OCI-LY3 (cell line): ENCODE measurements around the gene PCSK5.

ENCODE experiments used
- H2AFZ ChIP-seq: fragments of 200-600, 300-600 bp; shearing (Covaris generic); 2 replicates; pipeline ENCODE4 v1.6.0; 2014; ENCODE audit warnings: antibody characterized with exemption, low read depth, low read length
- H3K27ac ChIP-seq: fragments of 200-600, 300-600 bp; sonication (generic); 2 replicates; pipeline ENCODE4 v1.5.1; 2014; ENCODE audit warnings: mild to moderate bottlenecking, low read length, moderate library complexity, mixed read lengths
- H3K27me3 ChIP-seq: fragments of 200-600, 300-600 bp; sonication (generic); 2 replicates; pipeline ENCODE4 v1.6.1; 2014; ENCODE audit warnings: low read depth, low read length, mixed read lengths
- H3K36me3 ChIP-seq: fragments of 200-600, 300-600 bp; sonication (generic); replicated peaks from 2 replicates; pipeline ENCODE3; 2014; ENCODE audit warnings: low read depth, low read length, mixed read lengths
- H3K4me1 ChIP-seq: fragments of 300-600, 200-600 bp; sonication (generic); 2 replicates; pipeline ENCODE4 v1.6.1; 2014; ENCODE audit warnings: low read length, mixed read lengths
- H3K4me2 ChIP-seq: fragments of 200-600, 300-600 bp; sonication (generic); 2 replicates; pipeline ENCODE4 v1.6.1; 2014; ENCODE audit warnings: low read length, mixed read lengths
- H3K4me3 ChIP-seq: fragments of 300-600, 200-600 bp; sonication (generic); 2 replicates; pipeline ENCODE4 v1.5.1; 2014; ENCODE audit warnings: antibody characterized with exemption, mild to moderate bottlenecking, low read length, moderate library complexity
- H3K79me2 ChIP-seq: fragments of 300-600, 200-600 bp; shearing (Covaris generic); 2 replicates; pipeline ENCODE4 v1.6.1; 2014; ENCODE audit warnings: mild to moderate bottlenecking, low read length, mixed read lengths
- H3K9ac ChIP-seq: fragments of 300-600, 200-600 bp; shearing (Covaris generic); 2 replicates; pipeline ENCODE4 v1.6.0; 2014; ENCODE audit warnings: mild to moderate bottlenecking, low read length, moderate library complexity
- H3K9me3 ChIP-seq: fragments of 200-600, 300-600 bp; shearing (Covaris generic); 2 replicates; pipeline ENCODE4 v1.6.1; 2014; ENCODE audit warnings: low read length, mixed read lengths; ENCODE audit not compliant: insufficient read depth
- H4K20me1 ChIP-seq: fragments of 200-600, 300-600 bp; sonication (generic); 2 replicates; pipeline ENCODE4 v1.6.1; 2016; ENCODE audit warnings: low read length, mixed read lengths; ENCODE audit not compliant: insufficient read depth
- CTCF ChIP-seq: fragments of 200-600, 300-600 bp; sonication (generic); IDR thresholded peaks from 2 replicates; pipeline ENCODE4 v1.5.1; 2014; ENCODE audit warnings: antibody characterized with exemption, low read length, low read depth
- EZH2phosphoT487 ChIP-seq: fragments of 200-600 bp; shearing (Covaris generic); IDR thresholded peaks from 2 replicates; pipeline ENCODE4 v1.6.1; 2018; ENCODE audit warnings: antibody characterized with exemption, mixed run types, low read depth

Gene PCSK5

GRCh38 chr9:76363032-76363395 lies 472.5 kb downstream of the PCSK5 start:
- H3K9ac ChIP-seq, result no peak overlapping the region
- no peaks in the 10 kb centered on the region for H3K36me3 ChIP-seq
- no peaks in the 10 kb centered on the region; the same call in 1 of the 2 replicates for H4K20me1 ChIP-seq
- H3K9me3 ChIP-seq, result no peaks in the 10 kb centered on the region
- no peaks in the 10 kb centered on the region for H3K4me1 ChIP-seq
- 0 out of 2 replicates have a peak, but pooled peaks cover 2% of the 10 kb centered on the region for H3K27me3 ChIP-seq
- no peak overlapping the region for H3K4me3 ChIP-seq
- no peaks in the 10 kb centered on the region for H3K79me2 ChIP-seq
- H3K27ac ChIP-seq, result no peak overlapping the region
- no peak overlapping the region for H3K4me2 ChIP-seq
- no peak for TF ChIP-seq CTCF
- no peak overlapping the region for H2AFZ ChIP-seq

GRCh38 chr9:76365028-76365427 lies 474.6 kb downstream of the PCSK5 start:
- H3K9me3 ChIP-seq, result no peaks in the 10 kb centered on the region
- H3K9ac ChIP-seq, result no peak overlapping the region
- H3K36me3 ChIP-seq, result no peaks in the 10 kb centered on the region
- no peak overlapping the region for H2AFZ ChIP-seq
- no peak for TF ChIP-seq CTCF
- TF ChIP-seq EZH2phosphoT487, result no peak
- H3K4me1 ChIP-seq, result no peaks in the 10 kb centered on the region
- no peak overlapping the region for H3K4me3 ChIP-seq
- H3K4me2 ChIP-seq, result no peak overlapping the region
- H4K20me1 ChIP-seq, result no peaks in the 10 kb centered on the region; the same call in 1 of the 2 replicates
- H3K27me3 ChIP-seq, result no peaks in the 10 kb centered on the region
- no peaks in the 10 kb centered on the region for H3K79me2 ChIP-seq
- no peak overlapping the region for H3K27ac ChIP-seq

- Histone ChIP-seq H3K27me3 (no peaks in the 10 kb centered on the region), H3K36me3 (no peaks in the 10 kb centered on the region), H3K4me3 (no peak overlapping the region), H3K4me1 (no peaks in the 10 kb centered on the region), H3K9me3 (no peaks in the 10 kb centered on the region), H3K79me2 (no peaks in the 10 kb centered on the region), H3K9ac (no peak overlapping the region), H2AFZ (no peak overlapping the region), H3K4me2 (no peak overlapping the region), H4K20me1 (no peaks in the 10 kb centered on the region; the same call in 1 of the 2 replicates), H3K27ac (no peak overlapping the region)
- TF ChIP-seq CTCF, result no peak
Observed at GRCh38 chr9:76366275-76366674, 475.8 kb downstream of the PCSK5 start.

GRCh38 chr9:76369583-76369982 lies 479.1 kb downstream of the PCSK5 start:
- Histone ChIP-seq H3K9ac (no peak overlapping the region), H2AFZ (no peak overlapping the region), H3K27me3 (no peaks in the 10 kb centered on the region), H3K4me1 (no peaks in the 10 kb centered on the region), H3K4me3 (no peak overlapping the region), H3K79me2 (no peaks in the 10 kb centered on the region), H3K4me2 (no peak overlapping the region), H3K9me3 (no peaks in the 10 kb centered on the region), H3K36me3 (no peaks in the 10 kb centered on the region), H4K20me1 (no peaks in the 10 kb centered on the region), H3K27ac (no peak overlapping the region)
- no peak for TF ChIP-seq CTCF
- TF ChIP-seq EZH2phosphoT487, result no peak
